GM18499 (cell line): ENCODE results near the gene FMNL1.

ENCODE experiments used
- ATAC-seq: cut with Tn5 transposase; IDR thresholded peaks from one replicate; pipeline ENCODE4 v1.9.1; 2021; ENCODE audit warnings: moderate number of reproducible peaks; ENCODE audit not compliant: insufficient read depth, unreplicated experiment

Gene FMNL1

GRCh38 chr17:45296003-45296832 lies 74.5 kb downstream of the FMNL1 start:
- no peak for ATAC-seq

- no peak for ATAC-seq
Measured at GRCh38 chr17:45296833-45297124, 75.1 kb downstream of the FMNL1 start.
